Upper lobe of left lung (tissue), 6 donors: ENCODE measurements around the gene AS3MT. TPM values are rescaled to one million over a fixed set of nuclear protein-coding genes. Genes with fewer than 3 reads are reported as not detected.

Experiments
- ATAC-seq, 2 donors: fragments of 200-7000 bp; cut with Tn5 transposase; one replicate each; pipeline ENCODE4 v1.9.1; 2022; ENCODE audit warnings: mild to moderate bottlenecking in 2 of 2, moderate library complexity in 2 of 2; ENCODE audit not compliant: low FRiP score in 2 of 2
- DNase-seq, 2 donors: peaks; one replicate each; pipeline ENCODE4 v3.0.0-alpha.2; 2019 to 2020
- H3K27ac ChIP-seq, 4 donors: fragments of 200-600 bp; sonication (generic); one replicate each; pipeline ENCODE4 v1.5.1; 2016 to 2019
- H3K27me3 ChIP-seq, 4 donors: fragments of 200-600 bp; sonication (generic); one replicate each; pipeline ENCODE4 v1.5.1; 2017 to 2019
- H3K36me3 ChIP-seq, 4 donors: fragments of 200-600 bp; sonication (generic); one replicate each; pipeline ENCODE4 v1.5.1; 2016 to 2019
- H3K4me1 ChIP-seq, 4 donors: fragments of 200-600 bp; sonication (generic); one replicate each; pipeline ENCODE4 v1.5.1; 2018 to 2019
- H3K4me3 ChIP-seq, 4 donors: fragments of 200-600 bp; sonication (generic); one replicate each; pipeline ENCODE4 v1.5.1; 2017 to 2019; ENCODE audit warnings: mild to moderate bottlenecking in 2 of 4, moderate library complexity in 1 of 4
- H3K9me3 ChIP-seq, 4 donors: fragments of 200-600 bp; sonication (generic); one replicate each; pipeline ENCODE4 v1.5.1; 2018 to 2019
- EP300 ChIP-seq, 4 donors: sonication (generic); formaldehyde crosslinking; IDR thresholded peaks; one replicate each; pipeline ENCODE4 v1.5.1; 2017; ENCODE audit warnings: antibody characterized with exemption in 4 of 4, control low read depth in 2 of 4
- POLR2A ChIP-seq, 4 donors: fragments of 450-650 bp; IDR thresholded peaks; one replicate each; pipeline ENCODE4 v1.5.1; 2016 to 2017; ENCODE audit warnings: antibody characterized with exemption in 4 of 4, mild to moderate bottlenecking in 2 of 4
- POLR2AphosphoS5 ChIP-seq, 2 donors: sonication (generic); formaldehyde crosslinking; IDR thresholded peaks; one replicate each; pipeline ENCODE4 v1.5.1; 2017; ENCODE audit warnings: antibody characterized with exemption in 2 of 2
- WGBS, 2 donors: methylation state at CpG; one replicate each; pipeline ENCODE4 v1.1.5; 2017 to 2018; 5-methylcytosine and 5-hydroxymethylcytosine counted together
- total RNA-seq, 6 donors: library from RNA; depleted of rRNA in 4 of 6; stranded (reverse); fragments of >200 nt in 4 of 6; gene quantifications; one replicate each; pipeline versions ENCODE4 v1.1.0 to v1.2.1, GENCODE V29; 2016 to 2021
- TF ChIP-seq, protein P1 (sequence below), 6 experiments: fragments of 450-650 bp in 4 of 6; fragments of 200-600 bp in 2 of 6; sonication (generic) in 2 of 6; IDR thresholded peaks; one replicate each; pipeline ENCODE4 v1.5.1; 2016 to 2019; ENCODE audit warnings: antibody characterized with exemption in 6 of 6
- donor health status: DM: no; HTN: no; CAD: no; lungs with moderate emphysema.
- donor health status: DM: no; HTN: yes; CAD: no; lungs with severe emphysema.

AS3MT gene
- total RNA-seq, 6 donors from 2014 or later = 1.7 to 4.9 (median 2.3) TPM

DNA sequence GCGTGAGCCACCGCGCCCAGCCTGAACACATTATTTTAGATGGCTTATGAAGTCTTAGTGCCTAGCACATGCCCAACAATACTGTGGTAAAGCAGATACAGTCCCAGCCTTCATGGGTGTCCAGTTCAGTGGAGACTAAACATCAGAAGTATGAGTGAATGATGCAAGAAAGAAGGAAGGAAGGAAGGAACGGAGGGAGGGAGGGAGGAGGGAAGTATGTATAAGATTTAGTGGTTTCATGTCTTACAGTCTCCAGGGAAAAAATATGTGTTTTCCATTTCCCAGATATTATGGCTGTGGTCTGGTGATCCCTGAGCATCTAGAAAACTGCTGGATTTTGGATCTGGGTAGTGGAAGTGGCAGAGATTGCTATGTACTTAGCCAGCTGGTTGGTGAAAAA, 2.9 kb downstream of the AS3MT start:
- H3K36me3 ChIP-seq = no peaks in the 10 kb centered on the region
- peaks cover 4 to 15% (median 11%) of the 10 kb centered on the region in 4 donors for H3K4me1 ChIP-seq
- ATAC-seq (no peak), DNase-seq (no peak)
- TF ChIP-seq EP300 (IDR thresholded peaks at IDR 0.05) (no peak), POLR2AphosphoS5 (IDR thresholded peaks at IDR 0.05) (no peak), POLR2A (IDR thresholded peaks at IDR 0.05) (no peak)
- TF ChIP-seq, protein P1, sequence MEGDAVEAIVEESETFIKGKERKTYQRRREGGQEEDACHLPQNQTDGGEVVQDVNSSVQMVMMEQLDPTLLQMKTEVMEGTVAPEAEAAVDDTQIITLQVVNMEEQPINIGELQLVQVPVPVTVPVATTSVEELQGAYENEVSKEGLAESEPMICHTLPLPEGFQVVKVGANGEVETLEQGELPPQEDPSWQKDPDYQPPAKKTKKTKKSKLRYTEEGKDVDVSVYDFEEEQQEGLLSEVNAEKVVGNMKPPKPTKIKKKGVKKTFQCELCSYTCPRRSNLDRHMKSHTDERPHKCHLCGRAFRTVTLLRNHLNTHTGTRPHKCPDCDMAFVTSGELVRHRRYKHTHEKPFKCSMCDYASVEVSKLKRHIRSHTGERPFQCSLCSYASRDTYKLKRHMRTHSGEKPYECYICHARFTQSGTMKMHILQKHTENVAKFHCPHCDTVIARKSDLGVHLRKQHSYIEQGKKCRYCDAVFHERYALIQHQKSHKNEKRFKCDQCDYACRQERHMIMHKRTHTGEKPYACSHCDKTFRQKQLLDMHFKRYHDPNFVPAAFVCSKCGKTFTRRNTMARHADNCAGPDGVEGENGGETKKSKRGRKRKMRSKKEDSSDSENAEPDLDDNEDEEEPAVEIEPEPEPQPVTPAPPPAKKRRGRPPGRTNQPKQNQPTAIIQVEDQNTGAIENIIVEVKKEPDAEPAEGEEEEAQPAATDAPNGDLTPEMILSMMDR (IDR thresholded peaks at IDR 0.05) = no peak
- H3K27ac ChIP-seq = no peak overlapping the region
- H3K27me3 ChIP-seq = no peaks in the 10 kb centered on the region
- WGBS, 2 donors = 90% methylated on average over 4 of the region's 4 CpGs
- H3K9me3 ChIP-seq = no peaks in the 10 kb centered on the region
- H3K4me3 ChIP-seq = no peak overlapping the region

DNA sequence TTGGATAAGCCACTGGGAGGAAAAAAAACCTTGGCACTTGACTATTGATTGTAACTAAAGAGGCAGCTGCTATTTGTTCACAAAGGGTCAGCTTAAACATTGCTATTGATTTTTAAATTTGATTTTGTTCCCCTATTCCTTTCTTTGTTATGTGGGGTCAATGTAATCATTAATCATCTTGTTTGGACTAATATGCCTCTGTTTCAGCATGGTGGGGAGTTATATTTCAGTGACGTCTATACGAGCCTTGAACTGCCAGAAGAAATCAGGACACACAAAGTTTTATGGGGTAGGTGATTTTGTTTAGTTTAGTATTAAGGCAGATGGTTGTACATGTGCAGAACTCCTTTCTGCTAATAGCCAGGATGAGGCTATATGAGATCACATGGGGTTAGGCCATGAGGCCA, 7.5 kb downstream of the AS3MT start:
- no peak overlapping the region for H3K27ac ChIP-seq
- no peak for TF ChIP-seq POLR2A (IDR thresholded peaks at IDR 0.05)
- TF ChIP-seq EP300 (IDR thresholded peaks at IDR 0.05) = no peak
- no peak for TF ChIP-seq POLR2AphosphoS5 (IDR thresholded peaks at IDR 0.05)
- TF ChIP-seq, protein P1 (IDR thresholded peaks at IDR 0.05) = no peak
- ATAC-seq = no peak
- H3K27me3 ChIP-seq = no peaks in the 10 kb centered on the region
- no peak overlapping the region for H3K4me3 ChIP-seq
- no peaks in the 10 kb centered on the region for H3K9me3 ChIP-seq
- DNase-seq = no peak
- WGBS, 2 donors = 87 to 93% methylated on average over 2 of the region's 2 CpGs
- H3K4me1 ChIP-seq = no peaks in the 10 kb centered on the region
- peaks cover 0 to 3% (median 0%) of the 10 kb centered on the region in 4 donors for H3K36me3 ChIP-seq

DNA sequence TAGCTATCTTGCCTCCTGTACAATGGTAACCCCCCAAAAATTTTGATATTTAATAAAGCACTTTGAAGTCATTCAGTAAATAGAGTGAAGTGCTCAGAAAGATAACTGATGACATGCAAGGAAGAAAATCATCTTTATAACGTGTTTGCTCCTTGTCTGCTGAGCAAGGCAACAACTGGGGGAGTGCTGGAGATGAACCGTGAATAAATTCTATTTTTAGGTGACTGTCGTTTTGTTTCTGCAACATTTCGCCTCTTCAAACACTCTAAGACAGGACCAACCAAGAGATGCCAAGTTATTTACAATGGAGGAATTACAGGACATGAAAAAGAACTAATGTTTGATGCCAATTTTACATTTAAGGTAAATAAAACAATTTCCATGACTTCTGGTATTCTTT, 9.4 kb downstream of the AS3MT start:
- WGBS, 2 donors = 78 to 79% methylated on average over 4 of the region's 4 CpGs
- ATAC-seq = no peak
- H3K36me3 ChIP-seq = peaks cover 0 to 3% (median 0%) of the 10 kb centered on the region in 4 donors
- H3K9me3 ChIP-seq = no peaks in the 10 kb centered on the region
- no peaks in the 10 kb centered on the region for H3K4me1 ChIP-seq
- no peaks in the 10 kb centered on the region for H3K27me3 ChIP-seq
- H3K27ac ChIP-seq = no peak overlapping the region
- no peak overlapping the region for H3K4me3 ChIP-seq
- TF ChIP-seq POLR2A (IDR thresholded peaks at IDR 0.05) = no peak
- no peak for TF ChIP-seq EP300 (IDR thresholded peaks at IDR 0.05)
- TF ChIP-seq, protein P1 (IDR thresholded peaks at IDR 0.05) = no peak
- TF ChIP-seq POLR2AphosphoS5 (IDR thresholded peaks at IDR 0.05) = no peak
- no peak for DNase-seq

DNA sequence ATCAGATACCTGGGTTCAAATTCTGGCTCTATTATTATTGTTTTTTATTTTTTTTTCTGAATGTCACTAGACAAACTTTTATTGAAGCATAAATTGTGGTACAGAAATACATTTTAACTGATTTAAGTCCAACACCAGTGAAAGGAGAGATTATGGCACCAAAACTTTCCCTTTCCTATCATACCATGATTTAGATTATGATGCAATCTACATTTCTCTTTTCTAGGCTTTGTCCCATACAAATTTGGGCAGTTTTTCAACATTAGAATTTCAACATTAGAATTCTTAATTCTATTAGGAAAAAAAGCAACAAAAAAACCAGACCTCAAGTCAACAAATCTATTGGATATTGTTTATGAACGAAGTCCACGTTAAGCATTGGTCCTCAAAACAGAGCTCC, 11.0 kb downstream of the AS3MT start:
- Histone ChIP-seq H3K4me1 (no peaks in the 10 kb centered on the region), H3K36me3 (peaks cover 0 to 3% (median 0%) of the 10 kb centered on the region in 4 donors), H3K27ac (no peak overlapping the region), H3K4me3 (no peak overlapping the region), H3K27me3 (no peaks in the 10 kb centered on the region), H3K9me3 (no peaks in the 10 kb centered on the region)
- ATAC-seq (no peak), DNase-seq (no peak)
- TF ChIP-seq POLR2AphosphoS5 (IDR thresholded peaks at IDR 0.05) (no peak), POLR2A (IDR thresholded peaks at IDR 0.05) (no peak), EP300 (IDR thresholded peaks at IDR 0.05) (no peak)
- TF ChIP-seq, protein P1 (IDR thresholded peaks at IDR 0.05) = no peak
- 88 to 89% methylated on average over 2 of the region's 2 CpGs for WGBS, 2 donors

DNA sequence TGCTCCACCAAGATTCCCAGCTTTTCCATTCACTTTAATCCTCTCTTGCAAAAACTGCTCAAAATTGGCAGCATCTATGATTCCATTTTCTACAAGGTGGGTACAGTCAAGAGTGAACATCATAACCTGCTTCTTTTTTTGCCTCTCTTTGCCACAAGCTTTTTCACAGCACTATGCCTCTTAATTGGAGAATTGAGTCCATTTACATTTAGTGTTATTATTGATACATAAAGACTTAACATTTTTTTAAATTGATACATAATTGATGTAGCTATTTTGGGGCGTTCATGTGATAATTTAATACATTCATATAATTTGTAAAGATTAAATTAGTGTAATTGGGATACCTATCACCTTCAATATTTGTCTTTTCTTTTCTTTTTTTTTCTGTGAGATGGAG, 18.8 kb downstream of the AS3MT start:
- Histone ChIP-seq H3K36me3 (no peaks in the 10 kb centered on the region), H3K27ac (no peak overlapping the region), H3K4me3 (no peak overlapping the region), H3K4me1 (no peaks in the 10 kb centered on the region), H3K27me3 (no peaks in the 10 kb centered on the region), H3K9me3 (no peaks in the 10 kb centered on the region)
- WGBS, 2 donors = 92 to 97% methylated on average over 1 of the region's 1 CpG
- DNase-seq (no peak), ATAC-seq (no peak)
- TF ChIP-seq, protein P1 (IDR thresholded peaks at IDR 0.05) = no peak
- TF ChIP-seq POLR2A (IDR thresholded peaks at IDR 0.05) (no peak), EP300 (IDR thresholded peaks at IDR 0.05) (no peak), POLR2AphosphoS5 (IDR thresholded peaks at IDR 0.05) (no peak)
